Caco-2 (cell line): Measurements from ENCODE around the gene GGCT. TPM values are rescaled to one million over a fixed set of nuclear protein-coding genes. Genes with fewer than 3 reads are reported as not detected.

Experiments used
- BruUV-seq: library from RNA; stranded (reverse); fragments of 400-500 nt; replicated peaks from 2 replicates; lab custom pipeline; 2021; lab: Mats Ljungman, UMichigan
- CTCF ChIA-PET: fragments of 300-600 bp; sonication (Branson Sonifier 250); formaldehyde crosslinking; loops from one replicate; lab custom pipeline; 2022; ENCODE audit warnings: antibody characterized with exemption; lab: Charles Lee
- POLR2A ChIA-PET: fragments of 300-600 bp; sonication (Branson Sonifier 250); formaldehyde crosslinking; loops from one replicate; lab custom pipeline; 2022; ENCODE audit warnings: antibody characterized with exemption; lab: Charles Lee
- DNase-seq, 2 experiments: peaks; one replicate each; pipeline versions ENCODE4 v3.0.0 to v3.0.0-alpha.2; 2020 to 2022
- H3K27me3 ChIP-seq: replicated peaks from 2 replicates; pipeline ENCODE4 v1.6.0; 2011; ENCODE audit warnings: low read length; ENCODE audit not compliant: control insufficient read depth, insufficient read depth
- H3K36me3 ChIP-seq: 2 replicates; pipeline ENCODE4 v1.5.1; 2011; ENCODE audit warnings: low read length; ENCODE audit not compliant: control insufficient read depth, insufficient read depth
- H3K4me1 ChIP-seq: fragments of 250-450 bp; sonication (Bioruptor Pico); 2 replicates; pipeline ENCODE4 v1.5.1; 2020; ENCODE audit warnings: mild to moderate bottlenecking
- H3K4me3 ChIP-seq: 2 replicates; pipeline ENCODE4 v1.5.1; 2011; ENCODE audit warnings: low read depth, mild to moderate bottlenecking, control low read depth, low read length
- H3K9me3 ChIP-seq: fragments of 250-450 bp; sonication (Bioruptor Pico); 2 replicates; pipeline ENCODE4 v1.5.1; 2020; ENCODE audit warnings: mild to moderate bottlenecking, moderate library complexity
- H3K27ac Mint-ChIP-seq: one replicate; pipeline ENCODE4 v1.8.0; 2022; ENCODE audit warnings: mixed read lengths; ENCODE audit not compliant: unreplicated experiment
- H3K27me3 Mint-ChIP-seq: one replicate; pipeline ENCODE4 v1.8.0; 2022; ENCODE audit warnings: mixed read lengths; ENCODE audit not compliant: insufficient read depth, unreplicated experiment
- H3K36me3 Mint-ChIP-seq: one replicate; pipeline ENCODE4 v1.8.0; 2022; ENCODE audit warnings: mild to moderate bottlenecking, mixed read lengths; ENCODE audit not compliant: insufficient read depth, unreplicated experiment
- H3K4me1 Mint-ChIP-seq: one replicate; pipeline ENCODE4 v1.8.0; 2022; ENCODE audit warnings: low read depth, mixed read lengths; ENCODE audit not compliant: unreplicated experiment
- H3K4me3 Mint-ChIP-seq: one replicate; pipeline ENCODE4 v1.8.0; 2022; ENCODE audit warnings: mild to moderate bottlenecking, moderate library complexity, mixed read lengths; ENCODE audit not compliant: unreplicated experiment
- H3K9me3 Mint-ChIP-seq: one replicate; pipeline ENCODE4 v1.8.0; 2022; ENCODE audit warnings: mixed read lengths; ENCODE audit not compliant: unreplicated experiment
- CTCF ChIP-seq, 2 experiments: fragments of 200-600 bp in 1 of 2; IDR thresholded peaks; 1 replicate in 1 of 2; 2 replicates in 1 of 2; pipeline versions ENCODE4 v1.5.1 to v1.8.0; 2011 to 2022; ENCODE audit warnings: antibody characterized with exemption in 1 of 2, control low read depth in 1 of 2, inconsistent platforms in 1 of 2, low read depth in 1 of 2, low read length in 1 of 2, mild to moderate bottlenecking in 1 of 2, moderate library complexity in 1 of 2; ENCODE audit not compliant: insufficient read depth in 1 of 2, severe bottlenecking in 1 of 2, unreplicated experiment in 1 of 2
- intact Hi-C: fragments of 100-400 bp; cut with micrococcal nuclease; formaldehyde crosslinking; loops from one replicate; pipeline ENCODE4 v1.10.0; 2022; ENCODE audit not compliant: unreplicated experiment
- total RNA-seq: library from RNA; stranded (reverse); gene quantifications from 2 replicates; pipeline ENCODE4 v1.2.3, GENCODE V29; 2022

GGCT gene
- total RNA-seq, 1 experiment from 2014 or later, result 75.2 TPM

DNA sequence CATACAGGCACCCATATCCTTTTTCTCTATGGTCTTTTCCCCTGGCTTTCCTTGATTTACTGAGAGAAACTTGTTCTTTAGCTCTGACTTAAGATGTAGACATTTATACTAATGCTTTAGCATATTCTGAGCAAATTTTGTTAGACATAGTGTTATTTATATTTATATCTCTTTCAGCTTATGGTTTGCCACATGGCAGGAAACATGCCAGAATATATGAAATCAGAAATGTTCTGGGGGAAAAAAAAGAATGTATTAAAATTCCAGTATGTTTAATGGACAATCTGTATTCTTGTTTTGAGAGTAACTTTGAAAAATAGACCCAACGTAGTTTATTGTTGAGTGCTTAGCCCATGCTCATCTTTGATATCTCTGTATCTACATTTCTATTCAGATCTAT is 10.1 kb upstream of the GGCT start:
- Mint-ChIP-seq H3K4me3 (no peak overlapping the region), H3K4me1 (peaks cover 12% of the 10 kb centered on the region), H3K9me3 (no peaks in the 10 kb centered on the region), H3K36me3 (no peaks in the 10 kb centered on the region), H3K27me3 (no peaks in the 10 kb centered on the region), H3K27ac (no peak overlapping the region)
- CTCF ChIA-PET, result no interaction called here
- no peak for DNase-seq
- no peaks in the 10 kb centered on the region for H3K9me3 ChIP-seq
- H3K4me1 ChIP-seq, result peaks cover 19% of the 10 kb centered on the region; the same call in 1 of the 2 replicates
- no TSS peak for BruUV-seq
- H3K36me3 ChIP-seq, result no peaks in the 10 kb centered on the region
- POLR2A ChIA-PET, result no interaction called here
- intact Hi-C loops, result no loop called here
- no peaks in the 10 kb centered on the region for H3K27me3 ChIP-seq
- H3K4me3 ChIP-seq, result no peak overlapping the region
- TF ChIP-seq CTCF (IDR thresholded peaks at IDR 0.05; ENCODE audit: insufficient read depth in 1 of 2, low read depth in 1 of 2, low read length in 1 of 2, severe bottlenecking in 1 of 2, unreplicated experiment in 1 of 2), result no peak

- POLR2A ChIA-PET, result no interaction called here
- no TSS peak for BruUV-seq
- Histone ChIP-seq H3K4me3 (no peak overlapping the region), H3K4me1 (peaks cover 17% of the 10 kb centered on the region; the same call in 1 of the 2 replicates), H3K9me3 (no peaks in the 10 kb centered on the region), H3K27me3 (no peaks in the 10 kb centered on the region), H3K36me3 (no peaks in the 10 kb centered on the region)
- DNase-seq, result no peak
- H3K4me1 Mint-ChIP-seq, result peaks cover 14% of the 10 kb centered on the region
- H3K27me3 Mint-ChIP-seq, result no peaks in the 10 kb centered on the region
- H3K9me3 Mint-ChIP-seq, result no peaks in the 10 kb centered on the region
- H3K36me3 Mint-ChIP-seq, result no peaks in the 10 kb centered on the region
- H3K4me3 Mint-ChIP-seq, result no peak overlapping the region
- no peak for TF ChIP-seq CTCF (IDR thresholded peaks at IDR 0.05; ENCODE audit: insufficient read depth in 1 of 2, low read depth in 1 of 2, low read length in 1 of 2, severe bottlenecking in 1 of 2, unreplicated experiment in 1 of 2)
- H3K27ac Mint-ChIP-seq, result no peak overlapping the region
- intact Hi-C loops, result no loop called here
- CTCF ChIA-PET, result no interaction called here
These were observed 9.5 kb upstream of the GGCT start for GRCh38 chr7:30514177-30514576.

DNA sequence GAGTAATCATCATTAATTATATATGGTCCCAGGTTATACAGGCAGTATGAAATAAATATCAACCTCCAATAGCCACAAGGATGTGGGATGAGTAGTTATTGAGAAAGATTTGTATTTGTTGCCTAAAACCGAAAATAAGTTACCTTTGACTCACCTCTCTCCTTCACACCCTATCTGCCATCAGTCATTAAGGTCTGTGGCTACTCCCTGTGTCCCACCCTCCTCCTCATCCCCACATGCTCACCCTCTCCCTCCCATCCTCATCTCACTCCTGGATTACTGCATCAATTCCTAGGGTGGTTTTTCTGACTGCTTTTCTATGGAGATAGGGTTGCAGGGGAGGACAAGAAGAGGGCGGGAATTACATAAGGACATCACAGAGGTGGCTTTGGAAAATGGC is 9.1 kb upstream of the GGCT start:
- Histone ChIP-seq H3K36me3 (no peaks in the 10 kb centered on the region), H3K27me3 (no peaks in the 10 kb centered on the region), H3K9me3 (no peaks in the 10 kb centered on the region), H3K4me1 (peaks cover 13% of the 10 kb centered on the region; the same call in 1 of the 2 replicates), H3K4me3 (no peak overlapping the region)
- intact Hi-C loops, result no loop called here
- no peaks in the 10 kb centered on the region for H3K27me3 Mint-ChIP-seq
- ChIA-PET CTCF (no interaction called here), POLR2A (no interaction called here)
- DNase-seq, result no peak
- no peak overlapping the region for H3K4me3 Mint-ChIP-seq
- H3K27ac Mint-ChIP-seq, result no peak overlapping the region
- H3K9me3 Mint-ChIP-seq, result no peaks in the 10 kb centered on the region
- H3K4me1 Mint-ChIP-seq, result peaks cover 19% of the 10 kb centered on the region
- no TSS peak for BruUV-seq
- H3K36me3 Mint-ChIP-seq, result no peaks in the 10 kb centered on the region
- TF ChIP-seq CTCF (IDR thresholded peaks at IDR 0.05; ENCODE audit: insufficient read depth in 1 of 2, low read depth in 1 of 2, low read length in 1 of 2, severe bottlenecking in 1 of 2, unreplicated experiment in 1 of 2), result no peak
